HepG2 (cell line): ENCODE measurements around the gene RIOK3. TPM values are rescaled to one million over a fixed set of nuclear protein-coding genes. Genes with fewer than 3 reads are reported as not detected.
"Not testable (repeated sequence)": the region's sequence is repeated elsewhere in the genome, so short reads cannot be mapped to it uniquely, and the experiment has no call there.

ENCODE experiments used
- ATAC-seq: fragments of 200-7000 bp; cut with Tn5 transposase; 3 replicates; pipeline ENCODE4 v1.9.1; 2020; ENCODE audit warnings: mild to moderate bottlenecking, moderate library complexity
- BruUV-seq: library from RNA; stranded (reverse); fragments of 400-500 nt; replicated peaks from 2 replicates; lab custom pipeline; 2021; lab: Mats Ljungman, UMichigan
- CTCF ChIA-PET: fragments of 300-600 bp; formaldehyde crosslinking; extraction: SDS; loops from one replicate; lab custom pipeline; 2021; ENCODE audit warnings: low total read pairs, inconsistent platforms, low intra/inter-chr PET ratio; lab: Yijun Ruan, JAX
- POLR2A ChIA-PET: fragments of 350-600 bp; sonication (Branson Sonifier 250); formaldehyde crosslinking; loops from one replicate; lab custom pipeline; 2020; ENCODE audit warnings: antibody characterized with exemption, inconsistent platforms; lab: Yijun Ruan, JAX
- DNase-seq: peaks from one replicate; pipeline ENCODE4 v3.0.0-alpha.2; 2015; ENCODE audit warnings: low spot score
- FAIRE-seq: peaks from 3 replicates; lab custom pipeline; 2011; peaks lifted over from hg19 to GRCh38; lab: Jason Lieb, UNC
- H2AFZ ChIP-seq: one replicate; pipeline ENCODE4 v1.6.1; 2011; ENCODE audit warnings: low read length, inconsistent platforms
- H3K27ac ChIP-seq: fragments of 300-600 bp; 3 replicates; pipeline ENCODE4 v1.8.0; 2011; ENCODE audit warnings: mixed run types, mild to moderate bottlenecking, mixed read lengths, low read length, inconsistent platforms; ENCODE audit not compliant: insufficient read depth; ENCODE audit errors: extremely low read length
- H3K27me3 ChIP-seq, 2 experiments: fragments of 200-600 bp in 1 of 2; 2 replicates in 1 of 2; 3 replicates in 1 of 2; pipeline versions ENCODE4 v1.6.0 to v1.8.0; 2011; ENCODE audit warnings: low read length in 2 of 2, mild to moderate bottlenecking in 2 of 2, moderate library complexity in 2 of 2, inconsistent platforms in 1 of 2; ENCODE audit not compliant: insufficient read depth in 2 of 2, control insufficient read depth in 1 of 2
- H3K36me3 ChIP-seq, 2 experiments: fragments of 200-600 bp in 1 of 2; replicated peaks in 1 of 2; 2 replicates in 1 of 2; 3 replicates in 1 of 2; pipeline versions ENCODE4 v1.5.1 to v1.8.0; 2011; ENCODE audit warnings: low read length in 2 of 2, inconsistent platforms in 1 of 2; ENCODE audit not compliant: insufficient read depth in 2 of 2, control insufficient read depth in 1 of 2
- H3K4me1 ChIP-seq: 2 replicates; pipeline ENCODE4 v1.5.1; 2012; ENCODE audit warnings: low read length, inconsistent platforms; ENCODE audit not compliant: insufficient read depth
- H3K4me2 ChIP-seq: 2 replicates; pipeline ENCODE4 v1.6.0; 2011; ENCODE audit warnings: low read depth, low read length, inconsistent platforms
- H3K4me3 ChIP-seq, 3 experiments: fragments of 200-600 bp in 1 of 3; sonication (generic), shearing (Covaris generic) in 1 of 3; replicated peaks in 1 of 3; 2 replicates each; pipeline ENCODE4 v1.5.1; 2011 to 2016; ENCODE audit warnings: low read length in 3 of 3, inconsistent platforms in 2 of 3, low read depth in 2 of 3, mild to moderate bottlenecking in 2 of 3, control low read depth in 1 of 3, mixed read lengths in 1 of 3; ENCODE audit not compliant: insufficient read depth in 1 of 3
- H3K79me2 ChIP-seq: one replicate; pipeline ENCODE4 v1.6.1; 2011; ENCODE audit warnings: low read length, inconsistent platforms; ENCODE audit not compliant: insufficient read depth
- H3K9ac ChIP-seq: 2 replicates; pipeline ENCODE4 v1.6.0; 2011; ENCODE audit warnings: mild to moderate bottlenecking, low read depth, low read length, inconsistent platforms; ENCODE audit not compliant: insufficient read depth
- H3K9me3 ChIP-seq: 2 replicates; pipeline ENCODE4 v1.5.1; 2012; ENCODE audit warnings: mild to moderate bottlenecking, low read length
- H4K20me1 ChIP-seq: 2 replicates; pipeline ENCODE4 v1.6.0; 2011; ENCODE audit warnings: inconsistent platforms, mild to moderate bottlenecking, low read length, moderate library complexity; ENCODE audit not compliant: insufficient read depth
- SNAPC2 ChIP-seq: sonication (generic); formaldehyde crosslinking; IDR thresholded peaks from 2 replicates; pipeline ENCODE4 v1.8.1; 2022; ENCODE audit warnings: mild to moderate bottlenecking, missing genetic modification reagents
- TBX3 ChIP-seq: fragments of 450-650 bp; IDR thresholded peaks from 2 replicates; pipeline ENCODE4 v1.6.1; 2017; ENCODE audit warnings: antibody characterized with exemption, mild to moderate bottlenecking, inconsistent platforms, borderline replicate concordance
- ZBTB37 ChIP-seq: sonication (generic); formaldehyde crosslinking; IDR thresholded peaks from 2 replicates; pipeline ENCODE4 v1.4.0; 2020; ENCODE audit warnings: mild to moderate bottlenecking, missing genetic modification reagents
- ZNF143 ChIP-seq: sonication (generic); formaldehyde crosslinking; IDR thresholded peaks from 2 replicates; pipeline ENCODE4 v1.4.0; 2020; ENCODE audit warnings: missing genetic modification reagents
- WGBS: methylation state at CpG from one replicate; pipeline ENCODE4 v1.1.6; 2017; ENCODE audit warnings: low lambda C conversion rate; 5-methylcytosine and 5-hydroxymethylcytosine counted together
- in situ Hi-C: cut with HindIII; loops from 2 replicates; pipeline ENCODE4 v1.10.0; 2017; ENCODE audit warnings: low pct_unique_long_range_greater_than_20kb; ENCODE audit not compliant: extremely low pct_ligation_motif_present
- intact Hi-C: fragments of 100-400 bp; cut with micrococcal nuclease; formaldehyde crosslinking; loops from one replicate; pipeline ENCODE4 v1.10.0; 2022; ENCODE audit not compliant: unreplicated experiment
- polyA plus RNA-seq, 8 experiments: library from polyadenylated mRNA; depleted of rRNA in 3 of 8; stranded (reverse) in 7 of 8; unstranded in 1 of 8; fragments of >200 nt; fragmentation: Illumina TruSeq in 4 of 8; extraction: Trizol in 4 of 8; gene quantifications; 2 replicates each; pipeline versions ENCODE4 v1.2.1 to v1.2.3, GENCODE V29; 2011 to 2016; ENCODE audit warnings: low read depth in 4 of 8, missing spikeins in 1 of 8, mixed read lengths in 1 of 8; ENCODE audit not compliant: insufficient read depth in 1 of 8
- total RNA-seq, 5 experiments: library from RNA; depleted of rRNA; stranded (reverse); fragments of >200 nt; fragmentation: Illumina TruSeq; extraction: Trizol; gene quantifications; 2 replicates each; pipeline ENCODE4 v1.2.3, GENCODE V29; 2016; ENCODE audit warnings: low read depth in 1 of 5

The RIOK3 gene
- total and polyA plus RNA-seq, 2 of the 13 experiments (the other 11 are each of a cell fraction or from before 2014, with no cell fraction given): 26.7 to 36.0 TPM

DNA sequence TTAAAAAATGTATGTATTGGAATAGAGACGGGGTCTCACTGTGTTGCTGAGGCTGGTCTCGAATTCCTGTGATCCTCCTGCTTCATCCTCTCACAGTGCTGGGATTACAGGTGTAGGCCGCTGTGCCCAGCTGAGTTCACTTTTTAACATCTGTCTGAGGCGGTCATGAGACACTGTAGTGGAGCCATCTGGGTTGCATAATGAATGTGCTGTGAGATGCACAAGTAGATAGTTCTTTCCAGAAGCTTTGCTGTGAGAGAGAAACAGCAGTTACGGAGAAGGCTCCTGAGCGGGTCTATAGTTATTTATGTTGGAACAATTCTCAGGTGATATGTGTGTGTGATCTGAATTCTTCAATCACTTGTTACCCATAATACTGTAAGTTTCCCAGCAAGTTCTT lies 53.3 kb downstream of the RIOK3 start:
- intact Hi-C loops: no loop called here

GRCh38 chr18:23510923-23511322 lies 57.8 kb downstream of the RIOK3 start:
- H2AFZ ChIP-seq, H3K4me3 ChIP-seq, ATAC-seq, POLR2A ChIA-PET, DNase-seq, BruUV-seq, H3K79me2 ChIP-seq, H3K4me1 ChIP-seq, H3K9me3 ChIP-seq, H3K27me3 ChIP-seq, FAIRE-seq, H3K9ac ChIP-seq, CTCF ChIA-PET, H4K20me1 ChIP-seq, H3K4me2 ChIP-seq, H3K27ac ChIP-seq: not testable (repeated sequence)
- in situ Hi-C loops: loop anchor here (10.0 kb wide), 1 partner anchor 194 kb away; no protein-coding TSS in a partner anchor
- H3K36me3 ChIP-seq: peaks cover 1 to 28% of the 10 kb centered on the region in 2 experiments
- intact Hi-C loops: loop anchor here (10.0 kb wide), 1 partner anchor 194 kb away; no protein-coding TSS in a partner anchor
- 94% methylated on average over 2 of the region's 2 CpGs for WGBS

More for the DNA sequence above, 53.3 kb downstream of the RIOK3 start:
- no peak for DNase-seq
- Histone ChIP-seq H3K9ac (no peak overlapping the region), H3K27me3 (no peaks in the 10 kb centered on the region), H2AFZ (no peak overlapping the region), H3K4me1 (peaks cover 27% of the 10 kb centered on the region), H3K4me2 (no peak overlapping the region), H3K9me3 (no peaks in the 10 kb centered on the region), H4K20me1 (no peaks in the 10 kb centered on the region), H3K27ac (no peak overlapping the region), H3K36me3 (peaks cover 0 to 20% of the 10 kb centered on the region in 2 experiments), H3K4me3 (no peak overlapping the region), H3K79me2 (peaks cover 9% of the 10 kb centered on the region)
- no TSS peak for BruUV-seq
- ChIA-PET CTCF (no interaction called here), POLR2A (no interaction called here)
- TF ChIP-seq SNAPC2 (CRISPR knock-in tag): no peak
- no peak for TF ChIP-seq TBX3
- TF ChIP-seq ZBTB37 (CRISPR knock-in tag): no peak
- TF ChIP-seq ZNF143: no peak
- no peak for FAIRE-seq
- ATAC-seq: no peak
- WGBS: 88% methylated on average over 6 of the region's 6 CpGs
- in situ Hi-C loops: no loop called here

- WGBS: 96% methylated on average over 7 of the region's 7 CpGs
- H3K4me2 ChIP-seq, H3K9me3 ChIP-seq, H3K27ac ChIP-seq, BruUV-seq, H3K79me2 ChIP-seq, H4K20me1 ChIP-seq, ATAC-seq, H2AFZ ChIP-seq, DNase-seq, CTCF ChIA-PET, H3K4me3 ChIP-seq, H3K4me1 ChIP-seq, FAIRE-seq, H3K9ac ChIP-seq, H3K27me3 ChIP-seq, POLR2A ChIA-PET: not testable (repeated sequence)
- intact Hi-C loops: loop anchor here (10.0 kb wide), 1 partner anchor 193 kb away; no protein-coding TSS in a partner anchor
- in situ Hi-C loops: loop anchor here (10.0 kb wide), 1 partner anchor 193 kb away; no protein-coding TSS in a partner anchor
- peaks cover 1 to 29% of the 10 kb centered on the region in 2 experiments for H3K36me3 ChIP-seq
Measured at GRCh38 chr18:23512216-23512615, 59.1 kb downstream of the RIOK3 start.
